IMR-90 (cell line): ENCODE data around the gene NF1. TPM values are rescaled to one million over a fixed set of nuclear protein-coding genes. Genes with fewer than 3 reads are reported as not detected.

ENCODE experiments used
- ATAC-seq: fragments of 200-7000 bp; cut with Tn5 transposase; 2 replicates; pipeline ENCODE4 v1.9.1; 2020; ENCODE audit warnings: low read depth, mild to moderate bottlenecking, moderate library complexity
- BruUV-seq: library from RNA; stranded (reverse); fragments of 400-500 nt; replicated peaks from 2 replicates; lab custom pipeline; 2021; lab: Mats Ljungman, UMichigan
- CTCF ChIA-PET: fragments of 300-600 bp; formaldehyde crosslinking; extraction: SDS; loops from one replicate; lab custom pipeline; 2021; ENCODE audit warnings: antibody characterized with exemption; lab: Yijun Ruan, JAX
- POLR2A ChIA-PET: fragments of 300-600 bp; sonication (Branson Sonifier 250); formaldehyde crosslinking; loops from one replicate; lab custom pipeline; 2022; ENCODE audit warnings: antibody characterized with exemption; ENCODE audit not compliant: unreplicated experiment; lab: Charles Lee
- DNase-seq: peaks from one replicate; pipeline ENCODE4 v3.0.0; 2013
- H2AFZ ChIP-seq: replicated peaks from 2 replicates; pipeline ENCODE3; 2013; ENCODE audit warnings: low read length, mild to moderate bottlenecking; ENCODE audit not compliant: poor library complexity
- H2AK5ac ChIP-seq: 2 replicates; pipeline ENCODE4 v1.6.1; 2013; ENCODE audit warnings: low read depth, low read length, inconsistent platforms
- H2AK9ac ChIP-seq: replicated peaks from 2 replicates; pipeline ENCODE3; 2013; ENCODE audit warnings: mild to moderate bottlenecking, low read depth, low read length, moderate library complexity; ENCODE audit not compliant: poor library complexity
- H2BK120ac ChIP-seq: 2 replicates; pipeline ENCODE4 v1.6.1; 2013; ENCODE audit warnings: low read depth, low read length, inconsistent platforms
- H2BK15ac ChIP-seq: 3 replicates; pipeline ENCODE4 v1.6.1; 2013; ENCODE audit warnings: low read depth, low read length, inconsistent platforms
- H2BK20ac ChIP-seq: 2 replicates; pipeline ENCODE4 v1.6.1; 2013; ENCODE audit warnings: low read depth, mild to moderate bottlenecking, inconsistent platforms, low read length, moderate library complexity
- H2BK5ac ChIP-seq: 2 replicates; pipeline ENCODE4 v1.6.1; 2013; ENCODE audit warnings: mild to moderate bottlenecking, low read depth, low read length, inconsistent platforms; ENCODE audit not compliant: poor library complexity, severe bottlenecking
- H3K14ac ChIP-seq: replicated peaks from 2 replicates; pipeline ENCODE4 v1.6.1; 2013; ENCODE audit warnings: low read depth, low read length, inconsistent platforms
- H3K18ac ChIP-seq: 2 replicates; pipeline ENCODE4 v1.6.1; 2013; ENCODE audit warnings: low read depth, low read length, control low read depth
- H3K23ac ChIP-seq: 2 replicates; pipeline ENCODE4 v1.6.1; 2013; ENCODE audit warnings: low read depth, low read length, inconsistent platforms
- H3K27ac ChIP-seq: 2 replicates; pipeline ENCODE4 v1.5.1; 2013; ENCODE audit warnings: mild to moderate bottlenecking, control low read depth, low read length; ENCODE audit not compliant: insufficient read depth
- H3K27me3 ChIP-seq: 2 replicates; pipeline ENCODE4 v1.6.1; 2013; ENCODE audit warnings: low read length; ENCODE audit not compliant: control insufficient read depth, insufficient read depth
- H3K36me3 ChIP-seq: 2 replicates; pipeline ENCODE4 v1.6.1; 2013; ENCODE audit warnings: low read length, mixed read lengths; ENCODE audit not compliant: control insufficient read depth, insufficient read depth
- H3K4ac ChIP-seq: 2 replicates; pipeline ENCODE4 v1.6.1; 2013; ENCODE audit warnings: low read depth, low read length, inconsistent platforms
- H3K4me1 ChIP-seq: 2 replicates; pipeline ENCODE4 v1.6.1; 2013; ENCODE audit warnings: low read length, mixed read lengths; ENCODE audit not compliant: control insufficient read depth, insufficient read depth
- H3K4me2 ChIP-seq: 2 replicates; pipeline ENCODE4 v1.6.1; 2013; ENCODE audit warnings: low read depth, mild to moderate bottlenecking, control low read depth, low read length, moderate library complexity
- H3K4me3 ChIP-seq: 2 replicates; pipeline ENCODE4 v1.5.1; 2013; ENCODE audit warnings: low read depth, mild to moderate bottlenecking, control low read depth, low read length, moderate library complexity; ENCODE audit not compliant: insufficient read depth
- H3K56ac ChIP-seq: 2 replicates; pipeline ENCODE4 v1.6.1; 2013; ENCODE audit warnings: low read length, inconsistent platforms; ENCODE audit not compliant: insufficient read depth; ENCODE audit errors: extremely low read depth
- H3K79me1 ChIP-seq, 2 experiments: 2 replicates each; pipeline ENCODE4 v1.6.1; 2013; ENCODE audit warnings: low read length in 2 of 2, inconsistent platforms in 1 of 2, low read depth in 1 of 2
- H3K9ac ChIP-seq: 2 replicates; pipeline ENCODE4 v1.6.1; 2013; ENCODE audit warnings: low read depth, low read length, control low read depth
- H3K9me1 ChIP-seq: 2 replicates; pipeline ENCODE4 v1.6.1; 2013; ENCODE audit warnings: low read length, inconsistent platforms; ENCODE audit not compliant: insufficient read depth
- H3K9me3 ChIP-seq: 2 replicates; pipeline ENCODE4 v1.6.1; 2013; ENCODE audit warnings: low read length; ENCODE audit not compliant: control insufficient read depth, insufficient read depth
- H4K20me1 ChIP-seq: 2 replicates; pipeline ENCODE4 v1.6.1; 2013; ENCODE audit warnings: low read length, inconsistent platforms; ENCODE audit not compliant: insufficient read depth
- H4K5ac ChIP-seq: 2 replicates; pipeline ENCODE4 v1.6.1; 2013; ENCODE audit warnings: mild to moderate bottlenecking, low read depth, low read length, control low read depth
- H4K8ac ChIP-seq, 2 experiments: 2 replicates each; pipeline ENCODE4 v1.6.1; 2013; ENCODE audit warnings: low read depth in 2 of 2, low read length in 2 of 2, control low read depth in 1 of 2, inconsistent platforms in 1 of 2
- H4K91ac ChIP-seq: 2 replicates; pipeline ENCODE4 v1.6.1; 2013; ENCODE audit warnings: low read depth, low read length, inconsistent platforms; ENCODE audit not compliant: insufficient read depth
- BHLHE40 ChIP-seq: fragments of 150-350 bp; IDR thresholded peaks from 2 replicates; pipeline ENCODE4 v1.6.1; 2016; ENCODE audit warnings: mild to moderate bottlenecking, low read depth, low read length
- CEBPB ChIP-seq: IDR thresholded peaks from 2 replicates; pipeline ENCODE4 v1.6.1; 2012; ENCODE audit warnings: low read depth, low read length, improper control_type of control experiment
- CTCF ChIP-seq: conservative IDR thresholded peaks from 2 replicates; pipeline ENCODE4 v1.5.1; 2012; ENCODE audit warnings: mild to moderate bottlenecking, low read depth, low read length, improper control_type of control experiment
- FOS ChIP-seq: fragments of 150-350 bp; IDR thresholded peaks from 2 replicates; pipeline ENCODE4 v1.6.1; 2016; ENCODE audit warnings: low read depth, low read length
- MAZ ChIP-seq: IDR thresholded peaks from 2 replicates; pipeline ENCODE4 v1.6.1; 2012; ENCODE audit warnings: low read depth, mild to moderate bottlenecking, low read length, improper control_type of control experiment, moderate library complexity, borderline replicate concordance
- MXI1 ChIP-seq: IDR thresholded peaks from 2 replicates; pipeline ENCODE4 v1.6.1; 2012; ENCODE audit warnings: low read depth, mild to moderate bottlenecking, low read length, moderate library complexity, borderline replicate concordance
- NFE2L2 ChIP-seq: fragments of 150-350 bp; IDR thresholded peaks from 2 replicates; pipeline ENCODE4 v1.6.1; 2016; ENCODE audit warnings: low read depth, mild to moderate bottlenecking, low read length
- POLR2A ChIP-seq: IDR thresholded peaks from 2 replicates; pipeline ENCODE4 v1.6.1; 2012; ENCODE audit warnings: mild to moderate bottlenecking, low read depth, low read length
- RAD21 ChIP-seq: IDR thresholded peaks from 2 replicates; pipeline ENCODE4 v1.6.1; 2012; ENCODE audit warnings: low read length, improper control_type of control experiment
- RCOR1 ChIP-seq: IDR thresholded peaks from 2 replicates; pipeline ENCODE4 v1.6.1; 2012; ENCODE audit warnings: mild to moderate bottlenecking, low read length, improper control_type of control experiment; ENCODE audit not compliant: insufficient replicate concordance
- SMC3 ChIP-seq: fragments of 150-350 bp; IDR thresholded peaks from 2 replicates; pipeline ENCODE4 v1.6.1; 2016; ENCODE audit warnings: low read depth, mild to moderate bottlenecking, antibody characterized with exemption, low read length, moderate library complexity
- USF2 ChIP-seq: fragments of 150-350 bp; IDR thresholded peaks from 2 replicates; pipeline ENCODE4 v1.6.1; 2017; ENCODE audit warnings: mild to moderate bottlenecking, antibody characterized with exemption, low read length, low read depth
- WGBS, 2 experiments: methylation state at CpG; one replicate each; pipeline versions ENCODE4 v1.1.5 to v1.1.7; 2013; ENCODE audit warnings: missing lambda C conversion rate in 2 of 2; ENCODE audit not compliant: insufficient read length in 1 of 2; ENCODE audit errors: extremely low coverage in 2 of 2; 5-methylcytosine and 5-hydroxymethylcytosine counted together
- dilution Hi-C: fragments of 300-500 bp; cut with HindIII; formaldehyde crosslinking; loops from one replicate; pipeline ENCODE4 v1.14.3; 2018; ENCODE audit warnings: low sequenced_read_pairs; ENCODE audit not compliant: unreplicated experiment
- in situ Hi-C: fragments of 300-500 bp; cut with MboI; formaldehyde crosslinking; loops from 3 replicates; pipeline ENCODE4 v1.14.3; 2019; ENCODE audit warnings: low sequenced_read_pairs, inconsistent platforms, mixed read lengths
- intact Hi-C: fragments of 100-400 bp; cut with micrococcal nuclease; formaldehyde crosslinking; loops from 2 replicates; pipeline ENCODE4 v1.10.0; 2022
- polyA plus RNA-seq, 3 experiments: library from polyadenylated mRNA; depleted of rRNA; stranded (reverse); fragments of >200 nt; gene quantifications; 2 replicates each; pipeline ENCODE4 v1.2.3, GENCODE V29; 2012; ENCODE audit warnings: low replicate concordance in 1 of 3
- total RNA-seq: library from RNA; depleted of rRNA; stranded (reverse); fragments of >200 nt; gene quantifications from 2 replicates; pipeline ENCODE4 v1.2.3, GENCODE V29; 2012
- TF ChIP-seq, protein P1 (sequence below): fragments of 150-350 bp; IDR thresholded peaks from 2 replicates; pipeline ENCODE4 v1.6.1; 2016; ENCODE audit warnings: low read depth, mild to moderate bottlenecking, low read length, moderate library complexity, borderline replicate concordance

The NF1 gene
- total and polyA plus RNA-seq, 2 of the 4 experiments (the other 2 are of a cell fraction): 17.9 to 48.6 TPM

GRCh38 chr17:31064707-31065106 lies 30.1 kb upstream of the NF1 start:
- TF ChIP-seq MXI1 (no peak), BHLHE40 (no peak), MAZ (no peak), CEBPB (no peak), NFE2L2 (no peak), CTCF (no peak), RCOR1 (no peak), FOS (no peak), USF2 (no peak), RAD21 (no peak), POLR2A (no peak), SMC3 (no peak)
- TF ChIP-seq, protein P1, sequence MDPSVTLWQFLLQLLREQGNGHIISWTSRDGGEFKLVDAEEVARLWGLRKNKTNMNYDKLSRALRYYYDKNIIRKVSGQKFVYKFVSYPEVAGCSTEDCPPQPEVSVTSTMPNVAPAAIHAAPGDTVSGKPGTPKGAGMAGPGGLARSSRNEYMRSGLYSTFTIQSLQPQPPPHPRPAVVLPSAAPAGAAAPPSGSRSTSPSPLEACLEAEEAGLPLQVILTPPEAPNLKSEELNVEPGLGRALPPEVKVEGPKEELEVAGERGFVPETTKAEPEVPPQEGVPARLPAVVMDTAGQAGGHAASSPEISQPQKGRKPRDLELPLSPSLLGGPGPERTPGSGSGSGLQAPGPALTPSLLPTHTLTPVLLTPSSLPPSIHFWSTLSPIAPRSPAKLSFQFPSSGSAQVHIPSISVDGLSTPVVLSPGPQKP: no peak
- dilution Hi-C loops: no loop called here
- no TSS peak for BruUV-seq

More at GRCh38 chr17:31064707-31065106, 30.1 kb upstream of the NF1 start:
- Histone ChIP-seq H2BK120ac (no peak overlapping the region), H3K9ac (no peak overlapping the region), H3K4ac (no peak overlapping the region), H4K8ac (no peak overlapping the region), H2AK5ac (no peak overlapping the region), H3K9me3 (no peaks in the 10 kb centered on the region), H3K4me3 (no peak overlapping the region), H3K23ac (no peak overlapping the region), H4K91ac (no peak overlapping the region), H3K4me1 (peaks cover 7% of the 10 kb centered on the region), H3K9me1 (peaks cover 9% of the 10 kb centered on the region), H2BK5ac (no peak overlapping the region), H3K79me1 (0 out of 4 replicates have a peak, but pooled peaks cover 0 to 5% of the 10 kb centered on the region in 2 experiments), H2AK9ac (no peak overlapping the region), H3K4me2 (no peak overlapping the region), H2BK20ac (no peak overlapping the region), H3K36me3 (no peaks in the 10 kb centered on the region), H3K18ac (no peak overlapping the region), H3K14ac (no peak overlapping the region), H3K56ac (no peak overlapping the region), H2AFZ (no peak overlapping the region), H3K27ac (no peak overlapping the region), H4K5ac (no peak overlapping the region), H4K20me1 (no peaks in the 10 kb centered on the region; the same call in 1 of the 2 replicates), H3K27me3 (no peaks in the 10 kb centered on the region), H2BK15ac (no peak overlapping the region)
- no peak for ATAC-seq
- ChIA-PET POLR2A (no interaction called here), CTCF (no interaction called here)
- 100% methylated on average over 1 of the region's 2 CpGs; no CpG with 5 or more reads in 1 of the 2 experiments for WGBS, 2 experiments
- DNase-seq: no peak
- in situ Hi-C loops (no loop called here), intact Hi-C loops (no loop called here)
